H7 (cell line): ENCODE measurements around the gene IFNA6. TPM values are rescaled to one million over a fixed set of nuclear protein-coding genes. Genes with fewer than 3 reads are reported as not detected.
"Not testable (repeated sequence)": the region's sequence is repeated elsewhere in the genome, so short reads cannot be mapped to it uniquely, and the experiment has no call there.

ENCODE experiments used
- DNase-seq: peaks from one replicate; pipeline ENCODE4 v3.0.0; 2012
- H3K27me3 ChIP-seq: 2 replicates; pipeline ENCODE4 v1.6.0; 2011; ENCODE audit warnings: mild to moderate bottlenecking, low read length; ENCODE audit not compliant: control insufficient read depth, insufficient read depth
- H3K36me3 ChIP-seq: replicated peaks from 2 replicates; pipeline ENCODE4 v1.5.1; 2011; ENCODE audit warnings: low read length; ENCODE audit not compliant: control insufficient read depth, insufficient read depth
- H3K4me3 ChIP-seq: 2 replicates; pipeline ENCODE4 v1.5.1; 2011; ENCODE audit warnings: low read depth, mild to moderate bottlenecking, control low read depth, low read length, moderate library complexity; ENCODE audit not compliant: insufficient read depth
- total RNA-seq: library from RNA; depleted of rRNA; stranded (reverse); fragments of >200 nt; shearing (Covaris generic); gene quantifications from 2 replicates; pipeline ENCODE4 v1.2.3, GENCODE V29; 2014; rRNA removed

IFNA6 gene
- not detected in 2 replicates for total RNA-seq

GRCh38 chr9:21350787-21351186, at the start of gene IFNA6:
TSS of gene IFNA6 (minus strand) at chr9:21350887. CDS start at chr9:21350887, 0 bp downstream.
- H3K36me3 ChIP-seq, result no peaks in the 10 kb centered on the region

GRCh38 chr9:21399956-21400355, 49.3 kb upstream of the IFNA6 start:
- DNase-seq, result no peak
- no peak overlapping the region for H3K4me3 ChIP-seq
- H3K27me3 ChIP-seq, result peaks cover 29% of the 10 kb centered on the region
- no peaks in the 10 kb centered on the region for H3K36me3 ChIP-seq

More at GRCh38 chr9:21350787-21351186, at the start of gene IFNA6:
- Histone ChIP-seq H3K27me3 (no peaks in the 10 kb centered on the region), H3K4me3 (no peak within 1 kb of the TSS)
- no peak for DNase-seq

- H3K27me3 ChIP-seq, result peaks cover 31% of the 10 kb centered on the region
- no peaks in the 10 kb centered on the region for H3K36me3 ChIP-seq
- no peak for DNase-seq
- no peak overlapping the region for H3K4me3 ChIP-seq
Measured at GRCh38 chr9:21398955-21399489, 48.3 kb upstream of the IFNA6 start.

GRCh38 chr9:21395778-21396717, 45.4 kb upstream of the IFNA6 start:
- Histone ChIP-seq H3K4me3 (peak overlapping the region; percentile 24), H3K36me3 (no peaks in the 10 kb centered on the region), H3K27me3 (peaks cover 13% of the 10 kb centered on the region)
- peak; percentile 71 for DNase-seq

GRCh38 chr9:21392270-21392669, 41.6 kb upstream of the IFNA6 start:
- Histone ChIP-seq H3K27me3 (peaks cover 13% of the 10 kb centered on the region), H3K36me3 (no peaks in the 10 kb centered on the region), H3K4me3 (no peak overlapping the region)
- peak; percentile 37 for DNase-seq

GRCh38 chr9:21385131-21385670, 34.5 kb upstream of the IFNA6 start, which contains the start of gene IFNA2:
TSS of gene IFNA2 (minus strand) at chr9:21385398. CDS start at chr9:21385329, 69 bp downstream.
- Histone ChIP-seq H3K27me3 (no peaks in the 10 kb centered on the region), H3K4me3 (no peak within 1 kb of the TSS), H3K36me3 (no peaks in the 10 kb centered on the region)
- no peak for DNase-seq

GRCh38 chr9:21383627-21384026, 32.9 kb upstream of the IFNA6 start:
- no peak for DNase-seq
- no peak overlapping the region for H3K4me3 ChIP-seq
- no peaks in the 10 kb centered on the region for H3K27me3 ChIP-seq
- no peaks in the 10 kb centered on the region for H3K36me3 ChIP-seq

- Histone ChIP-seq H3K36me3 (no peaks in the 10 kb centered on the region), H3K4me3 (no peak overlapping the region), H3K27me3 (no peaks in the 10 kb centered on the region)
- peak; percentile 16 for DNase-seq
Measured at GRCh38 chr9:21381448-21382339, 31.0 kb upstream of the IFNA6 start.

- not testable (repeated sequence) for H3K4me3 ChIP-seq, H3K27me3 ChIP-seq, DNase-seq, H3K36me3 ChIP-seq
Measured at GRCh38 chr9:21371467-21371866, 20.8 kb upstream of the IFNA6 start.

- H3K4me3 ChIP-seq, result no peak within 1 kb of the TSS
- H3K36me3 ChIP-seq, result no peaks in the 10 kb centered on the region
- DNase-seq, result no peak
- H3K27me3 ChIP-seq, result no peaks in the 10 kb centered on the region
Measured at GRCh38 chr9:21367957-21368356, 17.3 kb upstream of the IFNA6 start, which contains the start of gene IFNA13. TSS of gene IFNA13 (minus strand) at chr9:21368057. CDS start at chr9:21368010, 47 bp downstream.

GRCh38 chr9:21367169-21367568, 16.5 kb upstream of the IFNA6 start:
- H3K36me3 ChIP-seq, DNase-seq, H3K4me3 ChIP-seq, H3K27me3 ChIP-seq: not testable (repeated sequence)

- H3K4me3 ChIP-seq, result no peak overlapping the region
Measured at GRCh38 chr9:21362287-21362686, 11.6 kb upstream of the IFNA6 start.

GRCh38 chr9:21357479-21358460, 7.1 kb upstream of the IFNA6 start:
- no peaks in the 10 kb centered on the region for H3K27me3 ChIP-seq
- no peak for DNase-seq
- no peak overlapping the region for H3K4me3 ChIP-seq
- no peaks in the 10 kb centered on the region for H3K36me3 ChIP-seq

More at GRCh38 chr9:21362287-21362686, 11.6 kb upstream of the IFNA6 start:
- Histone ChIP-seq H3K27me3 (no peaks in the 10 kb centered on the region), H3K36me3 (no peaks in the 10 kb centered on the region)
- no peak for DNase-seq
